ENCODE data around the gene CMC2. TPM values are rescaled to one million over a fixed set of nuclear protein-coding genes. Genes with fewer than 3 reads are reported as not detected.

The CMC2 gene
- 39.9 TPM for total RNA-seq

DNA sequence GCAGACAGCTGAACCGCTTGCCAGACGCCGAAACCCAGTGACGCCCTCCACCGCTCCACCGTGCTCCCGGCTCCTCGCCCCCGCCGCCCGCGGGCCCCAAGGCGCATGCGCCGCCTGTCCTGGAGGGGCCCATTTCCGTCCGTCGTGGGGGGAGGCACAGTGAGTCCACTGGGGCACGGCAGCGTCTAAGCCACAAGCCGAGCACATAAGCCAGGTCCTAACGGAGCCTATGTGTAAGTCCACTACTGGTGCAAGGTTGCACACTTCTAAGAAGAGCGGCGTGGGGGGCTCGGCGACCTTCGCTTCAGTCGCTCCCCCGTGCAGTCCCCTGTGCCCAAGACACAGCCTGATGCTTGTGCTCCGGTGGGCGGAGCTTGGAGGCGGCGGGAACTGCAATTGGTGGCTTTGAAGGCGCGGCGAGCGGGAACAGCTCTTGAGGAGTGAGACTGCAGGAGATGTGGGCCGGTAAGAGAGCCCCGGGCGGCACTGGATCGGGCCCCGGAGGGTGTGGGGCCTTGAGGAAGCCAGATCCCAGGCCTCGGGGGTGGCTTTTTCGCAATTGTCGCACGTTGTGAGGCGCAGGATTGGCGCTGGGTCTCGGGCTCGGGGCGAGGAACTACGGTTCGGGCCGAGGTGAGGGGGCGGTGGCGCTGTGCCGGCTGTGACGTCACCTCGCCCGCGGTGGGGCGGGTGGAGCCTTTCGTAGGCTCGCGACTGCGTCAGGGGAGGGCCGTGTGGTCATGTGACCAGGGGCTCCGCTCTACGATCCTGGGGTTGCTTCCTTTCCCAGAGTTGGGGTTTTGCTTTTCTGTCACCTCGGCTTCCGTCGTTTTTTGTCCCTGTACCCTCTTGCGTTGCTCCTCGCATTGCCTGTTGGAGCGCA, at the start of gene CMC2, which contains the start of gene CENPN:
CMC2 (minus strand) TSS at position 73 of the 883 bp plus-strand sequence. CDS start 9,491 bp downstream, outside the sequence.
CENPN (plus strand) TSS at position 402 of the 883 bp plus-strand sequence. CDS start 4,726 bp downstream, outside the sequence.

DNA sequence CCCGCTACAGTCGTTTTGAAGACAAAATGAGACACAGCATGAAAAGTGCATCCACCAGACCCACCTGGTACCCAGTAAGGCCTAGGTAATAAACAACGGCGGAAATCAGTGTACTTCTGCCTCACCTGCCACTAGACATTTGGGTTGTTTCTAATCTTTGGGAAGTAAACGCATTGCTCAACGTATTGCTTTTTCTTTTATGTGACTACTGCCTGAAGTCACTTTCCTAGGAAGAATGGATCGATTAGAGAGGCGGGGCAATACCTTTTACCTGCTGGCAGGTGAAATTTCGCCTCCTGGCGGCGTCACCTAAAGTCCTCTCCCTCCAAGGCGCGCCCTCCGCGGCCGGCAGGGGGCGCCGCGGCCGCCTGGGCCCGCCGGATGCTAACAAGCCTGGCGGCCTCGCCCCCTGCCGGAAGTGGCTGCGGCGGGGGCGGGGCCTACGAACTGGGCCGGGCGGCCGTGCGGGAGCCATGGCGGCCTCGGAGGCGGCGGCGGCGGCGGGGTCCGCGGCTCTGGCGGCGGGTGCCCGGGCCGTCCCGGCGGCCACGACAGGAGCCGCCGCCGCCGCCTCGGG, 28.8 kb upstream of the CMC2 start, which contains the start of gene ATMIN:
ATMIN (plus strand) TSS at position 445 of the 577 bp plus-strand sequence; CDS start at position 474, 29 bp downstream.

Other genes with a start within 250 kb of the CMC2 start
- 24.9 TPM for gene CDYL2, start 202.3 kb downstream of the CMC2 start, total RNA-seq
- gene CENPN, start 329 bp upstream of the CMC2 start, total RNA-seq: 13.4 TPM
- 84.9 TPM for gene ATMIN, start 29.0 kb upstream of the CMC2 start, total RNA-seq
- 10.1 TPM for gene C16orf46, start 70.4 kb upstream of the CMC2 start, total RNA-seq
- 42.2 TPM for gene GCSH, start 89.5 kb upstream of the CMC2 start, total RNA-seq
- 0.46 TPM for gene BCO1, start 231.8 kb upstream of the CMC2 start, total RNA-seq